HEK293 (cell line): ENCODE results near the gene CLP1.

Source experiments
- CTCF ChIA-PET: fragments of 350-600 bp; formaldehyde crosslinking; extraction: SDS; loops from one replicate; lab custom pipeline; 2021; ENCODE audit warnings: antibody characterized with exemption; lab: Yijun Ruan, JAX
- POLR2A ChIA-PET: fragments of 300-600 bp; formaldehyde crosslinking; extraction: SDS; loops from one replicate; lab custom pipeline; 2020; ENCODE audit warnings: antibody characterized with exemption, inconsistent platforms; lab: Yijun Ruan, JAX
- H3K27ac ChIP-seq: fragments of 200-500 bp; sonication (Bioruptor generic); 2 replicates; pipeline ENCODE4 v1.5.1; 2014; ENCODE audit warnings: low read depth, low read length, control low read depth, inconsistent platforms; ENCODE audit errors: extremely low read depth
- H3K36me3 ChIP-seq, 2 experiments: fragments of 200-500 bp in 1 of 2; sonication (Bioruptor generic) in 1 of 2; 1 replicate in 1 of 2; 2 replicates in 1 of 2; pipeline ENCODE4 v1.5.1; 2014 to 2017; ENCODE audit warnings: inconsistent platforms in 2 of 2, low read length in 2 of 2; ENCODE audit not compliant: control insufficient read depth in 2 of 2, insufficient read depth in 1 of 2
- H3K4me1 ChIP-seq: fragments of 200-500 bp; sonication (Bioruptor generic); 2 replicates; pipeline ENCODE4 v1.5.1; 2014; ENCODE audit warnings: mild to moderate bottlenecking, low read length, inconsistent platforms; ENCODE audit not compliant: control insufficient read depth, insufficient read depth
- H3K4me3 ChIP-seq: 2 replicates; pipeline ENCODE4 v1.5.1; 2011; ENCODE audit warnings: low read depth, mild to moderate bottlenecking, control low read depth, low read length, moderate library complexity
- H3K9me3 ChIP-seq: fragments of 200-500 bp; sonication (Bioruptor generic); 2 replicates; pipeline ENCODE4 v1.5.1; 2014; ENCODE audit warnings: low read depth, low read length, inconsistent platforms; ENCODE audit not compliant: control insufficient read depth, insufficient read depth
- GLIS1 ChIP-seq: fragments of 450-650 bp; formaldehyde crosslinking; IDR thresholded peaks from 2 replicates; pipeline ENCODE4 v1.5.1; 2016; ENCODE audit warnings: missing biosample characterization, missing genetic modification characterization
- SCRT1 ChIP-seq: fragments of 450-650 bp; formaldehyde crosslinking; IDR thresholded peaks from 2 replicates; pipeline ENCODE4 v1.5.1; 2016; ENCODE audit warnings: missing biosample characterization, missing genetic modification characterization, borderline replicate concordance
- SCRT2 ChIP-seq: fragments of 450-650 bp; formaldehyde crosslinking; IDR thresholded peaks from 2 replicates; pipeline ENCODE4 v1.5.1; 2016; ENCODE audit warnings: missing biosample characterization, missing genetic modification characterization
- TCF7L2 ChIP-seq: IDR thresholded peaks from 2 replicates; pipeline ENCODE4 v1.6.1; 2011; ENCODE audit warnings: low read depth, mild to moderate bottlenecking, inconsistent platforms, low read length, moderate library complexity, borderline replicate concordance
- WT1 ChIP-seq: fragments of 450-650 bp; formaldehyde crosslinking; IDR thresholded peaks from 2 replicates; pipeline ENCODE4 v1.5.1; 2016; ENCODE audit warnings: missing biosample characterization, missing genetic modification characterization
- ZBTB17 ChIP-seq: fragments of 450-650 bp; formaldehyde crosslinking; IDR thresholded peaks from 2 replicates; pipeline ENCODE4 v1.5.1; 2016; ENCODE audit warnings: missing biosample characterization, missing genetic modification characterization
- ZBTB8A ChIP-seq: fragments of 450-650 bp; formaldehyde crosslinking; IDR thresholded peaks from 2 replicates; pipeline ENCODE4 v1.5.1; 2016; ENCODE audit warnings: missing biosample characterization, missing genetic modification characterization
- ZNF112 ChIP-seq: fragments of 450-650 bp; formaldehyde crosslinking; IDR thresholded peaks from 2 replicates; pipeline ENCODE4 v1.5.0; 2017; ENCODE audit warnings: missing biosample characterization, missing genetic modification characterization
- ZNF148 ChIP-seq: fragments of 450-650 bp; formaldehyde crosslinking; IDR thresholded peaks from 2 replicates; pipeline ENCODE4 v1.5.0; 2017; ENCODE audit warnings: missing biosample characterization, missing genetic modification characterization, borderline replicate concordance
- ZNF362 ChIP-seq: fragments of 450-650 bp; formaldehyde crosslinking; IDR thresholded peaks from 2 replicates; pipeline ENCODE4 v1.5.1; 2016; ENCODE audit warnings: missing biosample characterization, missing genetic modification characterization
- ZNF37A ChIP-seq: fragments of 450-650 bp; IDR thresholded peaks from 2 replicates; pipeline ENCODE4 v1.5.1; 2018; ENCODE audit warnings: missing biosample characterization, missing genetic modification characterization
- ZNF433 ChIP-seq: fragments of 450-650 bp; formaldehyde crosslinking; IDR thresholded peaks from 2 replicates; pipeline ENCODE4 v1.5.1; 2016; ENCODE audit warnings: missing biosample characterization, missing genetic modification characterization, low read depth
- ZNF501 ChIP-seq: fragments of 450-650 bp; formaldehyde crosslinking; IDR thresholded peaks from 2 replicates; pipeline ENCODE4 v1.5.1; 2016; ENCODE audit warnings: missing biosample characterization, missing genetic modification characterization
- ZNF664 ChIP-seq: fragments of 450-650 bp; formaldehyde crosslinking; IDR thresholded peaks from 2 replicates; pipeline ENCODE4 v1.5.1; 2016; ENCODE audit warnings: missing biosample characterization, missing genetic modification characterization
- ZSCAN18 ChIP-seq: fragments of 450-650 bp; formaldehyde crosslinking; IDR thresholded peaks from 2 replicates; pipeline ENCODE4 v1.5.1; 2016; ENCODE audit warnings: missing biosample characterization, missing genetic modification characterization

CLP1 gene

GRCh38 chr11:57653163-57653562, 4.4 kb upstream of the CLP1 start:
- CTCF ChIA-PET: interaction anchor here (0.6 to 1.3 kb wide), 4 partner anchors 9 to 85 kb away, joined by 3 to 5 read pairs (median 5); partner anchors contain the start of gene UBE2L6
- no peak for TF ChIP-seq WT1 (tag by site-specific recombination)
- no peak for TF ChIP-seq TCF7L2
- POLR2A ChIA-PET: no interaction called here

GRCh38 chr11:57656885-57657193, 723 bp upstream of the CLP1 start:
- POLR2A ChIA-PET: interaction anchor here (0.7 to 1.0 kb wide), 2 partner anchors 16 to 46 kb away, joined by 3 to 7 read pairs; no protein-coding TSS in a partner anchor

More at GRCh38 chr11:57653163-57653562, 4.4 kb upstream of the CLP1 start:
- no peak overlapping the region for H3K4me3 ChIP-seq
- 0 out of 2 replicates have a peak, but pooled peaks cover 6% of the 10 kb centered on the region for H3K4me1 ChIP-seq
- no peaks in the 10 kb centered on the region for H3K36me3 ChIP-seq
- no peaks in the 10 kb centered on the region for H3K9me3 ChIP-seq
- no peak overlapping the region for H3K27ac ChIP-seq

GRCh38 chr11:57658023-57658361, 430 bp downstream of the CLP1 start:
- TF ChIP-seq ZBTB17 (tag by site-specific recombination): peak; percentile 82
- no peak for TF ChIP-seq ZSCAN18 (tag by site-specific recombination)
- no peak for TF ChIP-seq ZNF148 (tag by site-specific recombination)
- no peak for TF ChIP-seq ZBTB8A
- TF ChIP-seq ZNF664 (tag by site-specific recombination): no peak
- TF ChIP-seq ZNF37A (tag by site-specific recombination): no peak
- no peak for TF ChIP-seq GLIS1 (tag by site-specific recombination)
- no peak for TF ChIP-seq ZNF112 (tag by site-specific recombination)
- TF ChIP-seq, all 188 proteins: peak for 1
- no peaks in the 10 kb centered on the region for H3K4me1 ChIP-seq
- POLR2A ChIA-PET: interaction anchor here (1.1 kb wide), 1 partner anchor 9 kb away, joined by 5 read pairs; no protein-coding TSS in a partner anchor
- no peaks in the 10 kb centered on the region for H3K9me3 ChIP-seq
- no peak overlapping the region for H3K27ac ChIP-seq
- CTCF ChIA-PET: interaction anchor here (0.8 to 1.9 kb wide), 2 partner anchors 13 to 94 kb away, joined by 5 to 9 read pairs; partner anchors contain the start of gene BTBD18
- H3K4me3 ChIP-seq: peak overlapping the region; percentile 73
- peaks cover 0 to 38% of the 10 kb centered on the region in 2 experiments; a peak in 2 of 3 replicates for H3K36me3 ChIP-seq

More at GRCh38 chr11:57656885-57657193, 723 bp upstream of the CLP1 start:
- CTCF ChIA-PET: interaction anchor here (0.9 to 1.1 kb wide), 2 partner anchors 12 to 58 kb away, joined by 6 to 8 read pairs; no protein-coding TSS in a partner anchor
- no peak overlapping the region for H3K27ac ChIP-seq
- no peaks in the 10 kb centered on the region for H3K4me1 ChIP-seq
- TF ChIP-seq ZNF433 (tag by site-specific recombination) (no peak), SCRT1 (peak; percentile 68; the same call in 1 of the 2 replicates), ZNF362 (no peak), SCRT2 (tag by site-specific recombination) (peak; percentile 93), ZNF501 (0 out of 2 replicates have a peak, but pooled peaks have one; percentile 5)
- no peak overlapping the region for H3K4me3 ChIP-seq
- H3K9me3 ChIP-seq: no peaks in the 10 kb centered on the region
- peaks cover 0 to 26% of the 10 kb centered on the region in 2 experiments; a peak in 2 of 3 replicates for H3K36me3 ChIP-seq
